Lung (tissue), 12 donors: ENCODE results near the gene SDK1. TPM values are rescaled to one million over a fixed set of nuclear protein-coding genes. Genes with fewer than 3 reads are reported as not detected.

Experiments used
- ATAC-seq: fragments of 200-7000 bp; cut with Tn5 transposase; one replicate; pipeline ENCODE4 v1.9.1; 2020; ENCODE audit warnings: moderate number of reproducible peaks; ENCODE audit not compliant: insufficient read depth, low FRiP score
- DNase-seq, 3 donors: peaks; one replicate each; pipeline ENCODE4 v3.0.0-alpha.2; 2013 to 2017
- H3K27ac ChIP-seq, 2 donors: one replicate each; pipeline ENCODE4 v1.5.1; 2013; ENCODE audit warnings: mild to moderate bottlenecking in 2 of 2, moderate library complexity in 2 of 2, control low read depth in 1 of 2, inconsistent platforms in 1 of 2, low read depth in 1 of 2, low read length in 1 of 2
- H3K27me3 ChIP-seq, 3 donors: one replicate each; pipeline ENCODE4 v1.5.1; 2013; ENCODE audit warnings: low read length in 2 of 3; ENCODE audit not compliant: control insufficient read depth in 3 of 3, insufficient read depth in 3 of 3
- H3K36me3 ChIP-seq, 4 donors: one replicate each; pipeline ENCODE4 v1.5.1; 2013; ENCODE audit warnings: low read length in 4 of 4, mild to moderate bottlenecking in 1 of 4, moderate library complexity in 1 of 4; ENCODE audit not compliant: control insufficient read depth in 4 of 4, insufficient read depth in 4 of 4
- H3K4me1 ChIP-seq, 5 donors: one replicate each; pipeline ENCODE4 v1.5.1; 2013; ENCODE audit warnings: low read length in 5 of 5, mild to moderate bottlenecking in 2 of 5, moderate library complexity in 1 of 5; ENCODE audit not compliant: control insufficient read depth in 5 of 5, insufficient read depth in 5 of 5
- H3K4me3 ChIP-seq: one replicate; pipeline ENCODE4 v1.5.1; 2013; ENCODE audit warnings: mild to moderate bottlenecking, control low read depth, moderate library complexity
- H3K9ac ChIP-seq, 2 donors: one replicate each; pipeline ENCODE4 v1.5.1; 2013; ENCODE audit warnings: low read length in 2 of 2, control low read depth in 1 of 2; ENCODE audit not compliant: insufficient read depth in 1 of 2
- H3K9me3 ChIP-seq, 4 donors: one replicate each; pipeline ENCODE4 v1.5.1; 2013; ENCODE audit warnings: low read length in 3 of 4, mild to moderate bottlenecking in 1 of 4, moderate library complexity in 1 of 4; ENCODE audit not compliant: control insufficient read depth in 4 of 4, insufficient read depth in 3 of 4
- WGBS, 2 donors: extraction: QIAGEN DNeasy Blood & Tissue Kit; methylation state at CpG; one replicate each; pipeline ENCODE4 v1.1.7; 2013; 5-methylcytosine and 5-hydroxymethylcytosine counted together
- polyA plus RNA-seq, 2 donors: library from polyadenylated mRNA; stranded (reverse); fragments of 200-250 nt; gene quantifications; one replicate each; pipeline ENCODE4 v1.2.1, GENCODE V29; 2013
- total RNA-seq, 2 donors: library from RNA; depleted of rRNA in 1 of 2; stranded (reverse); fragments of >200 nt in 1 of 2; gene quantifications; one replicate each; pipeline ENCODE4 v1.2.1, GENCODE V29; 2014 to 2021
- TF ChIP-seq, protein P1 (sequence below): IDR thresholded peaks from 2 replicates; pipeline ENCODE4 v1.5.1; 2012; ENCODE audit warnings: mild to moderate bottlenecking; ENCODE audit errors: control extremely low read depth, extremely low read depth
- donor health status: control.
- donor health status: control.
- donor health status: Bipolar disorder and iron deficiency.
- donor health status: healthy.
- donor health status: DM: yes; HTN: yes; CAD: no.

SDK1 gene
- total and polyA plus RNA-seq, 4 donors, result 3.7 to 30.1 (median 12.7) TPM

DNA sequence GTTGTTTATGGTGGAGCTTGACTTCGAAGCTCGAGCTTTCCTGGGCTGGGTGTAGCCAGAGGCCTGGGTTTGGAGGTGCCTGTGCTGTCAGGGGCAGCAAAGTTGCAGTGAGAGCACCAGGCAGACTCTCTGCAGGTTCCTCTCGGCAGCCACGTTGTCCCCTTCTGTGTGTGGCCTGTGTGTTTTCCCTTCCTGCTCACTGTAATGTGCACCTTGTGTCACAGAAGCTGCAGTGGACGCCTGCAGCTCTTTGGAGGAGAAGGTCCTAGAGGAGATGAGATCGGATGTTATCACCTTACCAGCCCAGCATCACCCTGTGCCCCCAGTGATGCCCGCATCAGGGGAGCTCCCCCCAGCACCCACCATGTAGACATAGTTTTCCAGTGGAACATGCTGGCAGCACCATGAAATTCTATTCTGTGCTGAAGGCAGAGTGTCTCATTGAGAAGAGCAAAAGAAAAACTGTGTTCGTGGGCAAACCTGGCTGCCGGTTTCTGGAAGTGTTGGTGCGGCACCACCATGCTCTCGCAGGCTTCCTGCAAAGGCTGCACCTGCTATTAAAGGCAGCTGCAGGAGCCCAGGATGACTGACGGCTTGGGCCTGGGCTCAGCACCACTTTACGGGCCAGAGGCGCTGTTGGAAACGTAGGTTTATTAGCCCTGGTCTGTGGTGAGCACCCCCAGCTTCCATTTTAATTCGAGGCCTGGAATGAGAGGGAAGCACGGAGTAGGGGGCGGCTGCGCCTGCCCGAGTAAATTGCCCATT, 771.3 kb downstream of the SDK1 start:
- WGBS, 2 donors, result 86 to 88% methylated on average over 20 of the region's 20 CpGs
- ATAC-seq (no peak), DNase-seq (no peak)
- Histone ChIP-seq H3K9me3 (no peaks in the 10 kb centered on the region), H3K36me3 (no peaks in the 10 kb centered on the region), H3K27ac (no peak overlapping the region), H3K4me3 (no peak overlapping the region), H3K4me1 (peaks cover 0 to 6% (median 0%) of the 10 kb centered on the region in 5 donors), H3K9ac (no peak overlapping the region), H3K27me3 (no peaks in the 10 kb centered on the region)
- TF ChIP-seq, protein P1, sequence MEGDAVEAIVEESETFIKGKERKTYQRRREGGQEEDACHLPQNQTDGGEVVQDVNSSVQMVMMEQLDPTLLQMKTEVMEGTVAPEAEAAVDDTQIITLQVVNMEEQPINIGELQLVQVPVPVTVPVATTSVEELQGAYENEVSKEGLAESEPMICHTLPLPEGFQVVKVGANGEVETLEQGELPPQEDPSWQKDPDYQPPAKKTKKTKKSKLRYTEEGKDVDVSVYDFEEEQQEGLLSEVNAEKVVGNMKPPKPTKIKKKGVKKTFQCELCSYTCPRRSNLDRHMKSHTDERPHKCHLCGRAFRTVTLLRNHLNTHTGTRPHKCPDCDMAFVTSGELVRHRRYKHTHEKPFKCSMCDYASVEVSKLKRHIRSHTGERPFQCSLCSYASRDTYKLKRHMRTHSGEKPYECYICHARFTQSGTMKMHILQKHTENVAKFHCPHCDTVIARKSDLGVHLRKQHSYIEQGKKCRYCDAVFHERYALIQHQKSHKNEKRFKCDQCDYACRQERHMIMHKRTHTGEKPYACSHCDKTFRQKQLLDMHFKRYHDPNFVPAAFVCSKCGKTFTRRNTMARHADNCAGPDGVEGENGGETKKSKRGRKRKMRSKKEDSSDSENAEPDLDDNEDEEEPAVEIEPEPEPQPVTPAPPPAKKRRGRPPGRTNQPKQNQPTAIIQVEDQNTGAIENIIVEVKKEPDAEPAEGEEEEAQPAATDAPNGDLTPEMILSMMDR, result no peak

DNA sequence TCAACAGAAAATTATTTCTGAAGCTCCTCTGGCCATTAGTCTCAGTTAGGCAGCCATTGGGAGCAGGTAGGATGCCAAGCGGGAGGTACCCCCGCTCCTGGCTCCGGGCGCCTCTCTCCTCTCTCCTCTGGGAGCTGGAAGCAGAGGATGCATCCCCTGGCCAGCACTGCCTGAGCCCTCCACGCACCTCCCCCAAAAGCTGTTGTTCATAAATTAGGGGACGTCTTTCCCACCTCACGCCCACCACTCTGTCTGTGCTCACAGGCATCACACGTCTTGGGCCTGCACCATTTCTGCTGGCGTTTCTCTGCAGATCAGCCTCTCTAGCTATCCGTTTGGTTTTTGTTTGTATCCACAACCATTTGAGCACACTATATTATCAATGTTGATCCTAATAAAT, 772.0 kb downstream of the SDK1 start:
- TF ChIP-seq, protein P1, result no peak
- H3K27me3 ChIP-seq, result no peaks in the 10 kb centered on the region
- DNase-seq (no peak), ATAC-seq (no peak)
- H3K27ac ChIP-seq, result no peak overlapping the region
- no peaks in the 10 kb centered on the region for H3K9me3 ChIP-seq
- H3K9ac ChIP-seq, result no peak overlapping the region
- no peaks in the 10 kb centered on the region for H3K36me3 ChIP-seq
- no peak overlapping the region for H3K4me3 ChIP-seq
- H3K4me1 ChIP-seq, result peaks cover 0 to 6% (median 0%) of the 10 kb centered on the region in 5 donors
- 92% methylated on average over 10 of the region's 10 CpGs for WGBS, 2 donors

DNA sequence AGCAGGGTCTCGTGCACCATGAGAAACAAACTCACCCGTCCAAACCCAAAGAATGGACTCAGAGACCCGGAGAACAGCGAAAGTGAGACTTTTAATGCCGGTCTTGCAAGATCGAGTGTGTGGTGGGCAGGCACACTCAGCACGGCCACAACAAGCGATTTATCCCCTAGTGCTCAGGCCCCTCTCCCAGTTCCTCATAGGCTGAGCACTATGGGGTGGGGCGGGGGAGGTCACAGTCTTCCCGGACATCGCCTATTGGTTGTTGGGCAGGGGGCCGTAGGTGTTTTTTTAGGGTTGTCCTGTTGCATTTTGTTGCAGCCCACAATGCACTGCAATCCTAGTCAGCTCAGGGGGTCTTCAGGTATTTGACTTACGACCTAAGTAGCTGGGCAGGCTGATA, 772.7 kb downstream of the SDK1 start:
- Histone ChIP-seq H3K4me3 (no peak overlapping the region), H3K27ac (no peak overlapping the region), H3K36me3 (no peaks in the 10 kb centered on the region), H3K9ac (no peak overlapping the region), H3K27me3 (no peaks in the 10 kb centered on the region), H3K4me1 (peaks cover 0 to 6% (median 0%) of the 10 kb centered on the region in 5 donors), H3K9me3 (no peaks in the 10 kb centered on the region)
- WGBS, 2 donors, result 86% methylated on average over 13 of the region's 13 CpGs
- no peak for DNase-seq
- no peak for ATAC-seq
- TF ChIP-seq, protein P1, result no peak
